GM12874 (cell line): ENCODE data around the gene SLC24A4.

Experiments
- TF ChIP-seq, protein P1 (sequence below): IDR thresholded peaks from 2 replicates; pipeline ENCODE4 v1.5.1; 2011; ENCODE audit warnings: low read depth, mild to moderate bottlenecking, control low read depth, low read length, moderate library complexity; ENCODE audit not compliant: insufficient read depth

SLC24A4 gene

DNA sequence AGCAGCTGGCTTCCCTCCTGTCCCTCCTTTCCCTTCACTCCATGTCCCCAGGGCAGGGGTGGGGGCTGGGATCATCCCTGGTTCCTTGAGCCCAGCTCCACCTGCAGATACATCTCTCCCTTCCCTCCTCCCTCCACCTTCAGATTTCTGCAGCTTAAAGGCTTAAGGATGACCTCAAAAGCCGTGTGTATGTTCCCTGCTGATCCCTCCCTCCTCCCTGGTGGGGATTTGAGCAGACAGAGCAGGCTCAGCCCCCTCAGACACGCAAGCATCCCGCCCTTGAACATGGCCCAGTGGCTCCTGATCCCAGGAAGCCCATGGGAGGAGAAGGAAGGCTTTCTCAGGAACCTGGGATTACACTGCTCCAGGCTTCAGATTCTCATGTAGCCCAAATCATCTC, 107.7 kb downstream of the SLC24A4 start:
- TF ChIP-seq, protein P1, sequence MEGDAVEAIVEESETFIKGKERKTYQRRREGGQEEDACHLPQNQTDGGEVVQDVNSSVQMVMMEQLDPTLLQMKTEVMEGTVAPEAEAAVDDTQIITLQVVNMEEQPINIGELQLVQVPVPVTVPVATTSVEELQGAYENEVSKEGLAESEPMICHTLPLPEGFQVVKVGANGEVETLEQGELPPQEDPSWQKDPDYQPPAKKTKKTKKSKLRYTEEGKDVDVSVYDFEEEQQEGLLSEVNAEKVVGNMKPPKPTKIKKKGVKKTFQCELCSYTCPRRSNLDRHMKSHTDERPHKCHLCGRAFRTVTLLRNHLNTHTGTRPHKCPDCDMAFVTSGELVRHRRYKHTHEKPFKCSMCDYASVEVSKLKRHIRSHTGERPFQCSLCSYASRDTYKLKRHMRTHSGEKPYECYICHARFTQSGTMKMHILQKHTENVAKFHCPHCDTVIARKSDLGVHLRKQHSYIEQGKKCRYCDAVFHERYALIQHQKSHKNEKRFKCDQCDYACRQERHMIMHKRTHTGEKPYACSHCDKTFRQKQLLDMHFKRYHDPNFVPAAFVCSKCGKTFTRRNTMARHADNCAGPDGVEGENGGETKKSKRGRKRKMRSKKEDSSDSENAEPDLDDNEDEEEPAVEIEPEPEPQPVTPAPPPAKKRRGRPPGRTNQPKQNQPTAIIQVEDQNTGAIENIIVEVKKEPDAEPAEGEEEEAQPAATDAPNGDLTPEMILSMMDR, result no peak

DNA sequence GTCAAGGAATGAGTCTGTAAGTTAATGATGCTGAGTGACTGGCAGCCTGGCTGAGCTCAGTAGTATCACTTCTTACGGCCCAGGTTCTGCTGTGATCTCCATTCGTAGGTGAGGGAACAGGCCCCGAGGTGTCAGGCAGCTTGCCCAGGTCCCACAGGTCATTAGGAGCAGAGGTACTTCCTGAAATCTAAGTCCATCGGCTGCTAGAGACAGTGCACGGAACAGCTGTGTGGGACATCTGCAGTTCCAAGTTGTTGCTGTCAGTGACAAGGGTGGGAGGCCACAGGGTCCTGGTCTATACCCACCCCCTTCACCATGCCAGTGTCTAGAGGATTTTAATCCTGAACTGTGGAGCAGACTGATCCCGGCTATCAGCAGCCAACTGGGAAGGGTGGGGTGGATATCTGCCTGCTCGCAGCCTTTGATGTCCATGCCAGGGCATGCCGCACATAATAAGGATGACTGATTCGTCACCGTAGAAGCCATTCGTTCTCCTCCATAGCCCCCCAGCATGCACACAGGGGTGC, 108.3 kb downstream of the SLC24A4 start:
- TF ChIP-seq, protein P1, result no peak

DNA sequence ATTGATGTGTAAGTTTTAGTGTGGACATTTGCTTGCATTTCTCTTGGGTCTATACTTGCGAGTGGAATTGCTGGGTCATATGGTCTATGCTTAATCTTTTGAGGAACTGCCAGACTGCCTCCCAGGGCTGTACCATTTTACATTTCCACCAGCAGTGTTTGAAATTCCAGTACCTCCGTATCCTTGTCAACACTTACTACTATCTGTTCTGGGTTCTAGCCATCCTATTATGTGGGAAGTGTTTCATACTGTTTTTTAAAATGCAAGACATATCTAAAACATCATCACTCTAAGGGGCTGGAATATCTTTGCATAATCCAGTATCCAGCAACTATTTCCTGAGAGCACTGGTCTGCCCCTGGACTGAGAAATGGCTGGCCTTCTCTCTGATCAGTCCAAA, 110.4 kb downstream of the SLC24A4 start:
- TF ChIP-seq, protein P1, result no peak

DNA sequence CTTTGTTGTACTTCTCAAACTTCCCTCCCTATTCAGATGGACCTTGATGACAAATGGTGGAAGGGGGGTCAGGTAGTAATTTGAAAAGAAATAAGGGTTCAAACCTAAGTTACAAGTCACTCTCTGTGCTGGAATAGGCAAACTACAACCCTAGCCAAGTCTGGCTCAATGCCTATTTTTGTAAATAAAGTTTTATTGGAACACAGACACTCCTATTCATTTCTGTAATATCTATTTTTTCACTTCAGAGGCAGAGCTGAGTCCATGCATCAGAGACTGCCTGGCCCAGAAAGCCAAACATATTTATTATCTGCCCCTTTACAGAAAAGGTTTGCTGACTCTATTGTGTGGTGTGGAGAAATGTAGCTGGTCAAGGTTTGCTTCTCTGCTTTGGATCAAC, 112.2 kb downstream of the SLC24A4 start:
- TF ChIP-seq, protein P1, result no peak

DNA sequence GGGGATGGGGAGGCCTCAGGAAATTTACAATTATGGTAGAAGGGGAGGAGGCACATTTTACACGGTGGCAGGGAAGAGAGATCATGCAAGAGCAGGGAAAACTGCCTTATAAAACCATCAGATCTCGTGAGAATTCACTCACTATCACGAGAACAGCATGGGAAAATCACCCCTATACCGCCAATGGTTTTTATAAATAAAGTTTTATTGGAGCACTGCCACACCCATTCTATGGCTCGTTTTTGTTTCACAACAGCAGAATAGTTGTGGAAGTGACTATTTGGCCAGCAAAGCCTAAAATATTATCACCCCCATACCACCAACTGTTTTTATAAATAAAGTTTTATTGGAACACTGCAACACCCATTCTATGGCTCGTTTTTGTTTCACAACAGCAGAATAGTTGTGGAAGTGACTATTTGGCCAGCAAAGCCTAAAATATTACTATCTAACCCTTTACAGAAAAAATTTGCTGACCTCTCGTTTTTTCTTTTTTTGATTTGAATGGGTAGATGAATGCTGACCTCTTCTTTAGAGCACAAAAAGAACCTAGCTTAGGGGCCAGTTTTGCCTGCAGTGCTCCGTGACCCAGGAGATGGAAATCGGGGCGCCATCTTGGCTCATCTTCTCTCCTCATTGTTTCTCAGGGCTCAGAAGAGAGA, 113.3 kb downstream of the SLC24A4 start:
- TF ChIP-seq, protein P1, result no peak

DNA sequence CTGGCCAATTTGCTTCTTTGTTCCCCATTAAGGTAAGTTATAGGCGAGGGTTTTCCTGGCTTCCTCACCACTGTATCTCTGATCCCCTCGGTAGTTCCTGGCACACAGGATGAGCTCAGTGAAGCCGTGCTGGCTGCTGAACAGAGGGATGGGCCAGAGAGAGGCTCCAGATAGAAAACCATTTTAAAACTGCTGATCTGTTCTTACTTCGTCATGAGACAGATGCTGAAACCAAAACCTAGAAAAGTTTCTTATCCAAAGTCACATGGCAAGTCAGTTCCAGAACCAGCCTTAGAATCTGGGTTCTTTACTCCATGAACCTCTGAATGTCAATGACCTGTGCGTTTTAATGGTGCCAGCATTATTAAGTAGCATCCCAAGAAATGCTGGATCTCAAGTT, 114.3 kb downstream of the SLC24A4 start:
- TF ChIP-seq, protein P1, result no peak

DNA sequence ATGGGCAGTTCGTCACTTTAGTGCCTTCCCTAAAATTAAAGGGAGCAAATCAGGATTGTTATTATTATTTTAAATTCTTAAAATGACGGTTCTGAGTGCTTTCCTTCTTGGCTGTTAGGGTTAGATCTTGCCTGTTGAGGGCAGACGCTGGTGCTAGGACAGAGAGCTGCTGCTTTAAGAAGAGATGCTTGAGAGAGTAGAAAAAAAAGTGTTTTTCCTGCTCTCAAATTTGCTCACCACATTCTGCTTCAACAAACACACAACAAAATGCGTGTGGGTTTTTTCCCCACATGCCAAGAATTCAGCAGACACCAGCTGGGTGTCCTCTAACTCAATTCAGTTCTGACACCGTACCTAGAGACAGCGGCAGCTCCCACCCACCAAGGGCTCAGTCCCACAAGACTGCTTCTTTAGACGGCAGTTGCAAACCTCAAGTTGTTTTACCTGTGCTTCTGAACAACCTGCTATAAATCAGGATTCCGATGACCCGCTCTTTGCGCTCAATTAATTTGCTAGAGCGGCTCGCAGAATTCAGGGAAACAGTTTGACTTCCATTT, 114.8 kb downstream of the SLC24A4 start:
- TF ChIP-seq, protein P1, result no peak
